CD4-positive, alpha-beta T cell treated with Interleukin-6 at 100 ng/mL for 8 hours (primary cell): Measurements from ENCODE around the gene PFKFB2.

Experiments
- DNase-seq: peaks from one replicate; pipeline ENCODE4 v3.0.0-alpha.2; 2020; ENCODE audit warnings: mixed read lengths, low spot score

Gene PFKFB2

GRCh38 chr1:207089627-207090355 is 36.7 kb downstream of the PFKFB2 start:
- DNase-seq, result no peak

- no peak for DNase-seq
Measured at GRCh38 chr1:207091200-207091908, 38.3 kb downstream of the PFKFB2 start.

- DNase-seq, result no peak
Measured at GRCh38 chr1:207093944-207094343, 40.9 kb downstream of the PFKFB2 start.

GRCh38 chr1:207097871-207098324 is 44.8 kb downstream of the PFKFB2 start:
- DNase-seq, result no peak

- DNase-seq, result no peak
Measured at GRCh38 chr1:207101720-207102119, 48.6 kb downstream of the PFKFB2 start.

- DNase-seq, result no peak
Measured at GRCh38 chr1:207102146-207102545, 49.1 kb downstream of the PFKFB2 start.

GRCh38 chr1:207102659-207103058 is 49.6 kb downstream of the PFKFB2 start:
- no peak for DNase-seq

GRCh38 chr1:207103892-207104373 is 50.9 kb downstream of the PFKFB2 start, which contains the start of gene C4BPA:
C4BPA (plus strand) TSS chr1:207104233; CDS start chr1:207113026, 8,793 bp downstream.
- DNase-seq, result no peak

- DNase-seq, result no peak
Measured at GRCh38 chr1:207109004-207109403, 55.9 kb downstream of the PFKFB2 start.

GRCh38 chr1:207112616-207113296 is 59.7 kb downstream of the PFKFB2 start:
- DNase-seq, result no peak

GRCh38 chr1:207115269-207115668 is 62.2 kb downstream of the PFKFB2 start:
- no peak for DNase-seq

GRCh38 chr1:207124389-207124788 is 71.3 kb downstream of the PFKFB2 start:
- no peak for DNase-seq

- no peak for DNase-seq
Measured at GRCh38 chr1:207128336-207128921, 75.4 kb downstream of the PFKFB2 start.

- no peak for DNase-seq
Measured at GRCh38 chr1:207129053-207129452, 76.0 kb downstream of the PFKFB2 start.
